DND-41 (cell line): Measurements from ENCODE around the gene HADH.
"Not testable (repeated sequence)": the region's sequence is repeated elsewhere in the genome, so short reads cannot be mapped to it uniquely, and the experiment has no call there.

Experiments
- ATAC-seq: fragments of 200-7000 bp; cut with Tn5 transposase; 3 replicates; pipeline ENCODE4 v1.9.1; 2021; ENCODE audit warnings: low read depth; ENCODE audit not compliant: insufficient read depth
- DNase-seq: peaks from one replicate; pipeline ENCODE4 v3.0.0-alpha.2; 2020
- H2AFZ ChIP-seq: 2 replicates; pipeline ENCODE4 v1.6.0; 2012; ENCODE audit warnings: low read depth, low read length
- H3K27ac ChIP-seq: 2 replicates; pipeline ENCODE4 v1.5.1; 2012; ENCODE audit warnings: low read length, inconsistent platforms
- H3K27me3 ChIP-seq: fragments of 200-600 bp; sonication (generic); 2 replicates; pipeline ENCODE4 v1.6.0; 2012; ENCODE audit warnings: low read length, mild to moderate bottlenecking, inconsistent platforms; ENCODE audit not compliant: insufficient read depth, poor library complexity
- H3K36me3 ChIP-seq: 2 replicates; pipeline ENCODE4 v1.5.1; 2012; ENCODE audit warnings: low read length, inconsistent platforms; ENCODE audit not compliant: insufficient read depth
- H3K4me1 ChIP-seq: 2 replicates; pipeline ENCODE4 v1.5.1; 2012; ENCODE audit warnings: mild to moderate bottlenecking, low read length; ENCODE audit not compliant: insufficient read depth
- H3K4me2 ChIP-seq: 2 replicates; pipeline ENCODE4 v1.6.0; 2012; ENCODE audit warnings: mild to moderate bottlenecking, moderate library complexity, low read length, inconsistent platforms; ENCODE audit not compliant: insufficient read depth
- H3K4me3 ChIP-seq, 2 experiments: fragments of 200-600 bp in 1 of 2; shearing (Covaris generic) in 1 of 2; 2 replicates each; pipeline ENCODE4 v1.5.1; 2012 to 2016; ENCODE audit warnings: inconsistent platforms in 2 of 2, low read length in 2 of 2, mild to moderate bottlenecking in 2 of 2, low read depth in 1 of 2, moderate library complexity in 1 of 2
- H3K79me2 ChIP-seq: 2 replicates; pipeline ENCODE4 v1.6.0; 2012; ENCODE audit warnings: low read length, inconsistent platforms; ENCODE audit not compliant: insufficient read depth
- H3K9ac ChIP-seq: 2 replicates; pipeline ENCODE4 v1.6.0; 2012; ENCODE audit warnings: low read depth, mild to moderate bottlenecking, inconsistent platforms, low read length, moderate library complexity
- H3K9me3 ChIP-seq: 2 replicates; pipeline ENCODE4 v1.5.1; 2012; ENCODE audit warnings: low read length, moderate library complexity, mild to moderate bottlenecking, inconsistent platforms; ENCODE audit not compliant: insufficient read depth, severe bottlenecking
- H4K20me1 ChIP-seq: 2 replicates; pipeline ENCODE4 v1.6.0; 2012; ENCODE audit warnings: low read length; ENCODE audit not compliant: insufficient read depth
- CTCF ChIP-seq: IDR thresholded peaks from 2 replicates; pipeline ENCODE4 v1.5.1; 2012; ENCODE audit warnings: borderline replicate concordance, low read length, moderate library complexity, mild to moderate bottlenecking; ENCODE audit not compliant: poor library complexity, severe bottlenecking; ENCODE audit errors: extremely low read depth
- EZH2 ChIP-seq: IDR thresholded peaks from 3 replicates; pipeline ENCODE4 v1.6.1; 2012; ENCODE audit warnings: borderline replicate concordance, low read depth, mild to moderate bottlenecking, moderate library complexity, low read length, inconsistent platforms; ENCODE audit not compliant: severe bottlenecking

The HADH gene

GRCh38 chr4:108049406-108049805 is 59.7 kb downstream of the HADH start:
- Histone ChIP-seq H3K9me3 (no peaks in the 10 kb centered on the region), H3K79me2 (peaks cover 16% of the 10 kb centered on the region; the same call in 1 of the 2 replicates), H3K4me1 (no peaks in the 10 kb centered on the region), H3K27ac (no peak overlapping the region), H2AFZ (no peak overlapping the region), H3K4me2 (no peak overlapping the region), H3K4me3 (no peak overlapping the region), H3K27me3 (no peaks in the 10 kb centered on the region), H3K36me3 (peaks cover 81% of the 10 kb centered on the region), H3K9ac (no peak overlapping the region), H4K20me1 (peaks cover 50% of the 10 kb centered on the region)
- no peak for TF ChIP-seq CTCF
- TF ChIP-seq EZH2, result no peak
- peak; percentile 22; the same call in 1 of the 3 replicates for ATAC-seq
- no peak for DNase-seq

GRCh38 chr4:108050166-108051111 is 60.8 kb downstream of the HADH start:
- not testable (repeated sequence) for H3K4me3 ChIP-seq, DNase-seq

GRCh38 chr4:108051343-108051742 is 61.7 kb downstream of the HADH start:
- ATAC-seq (no peak), DNase-seq (no peak)
- Histone ChIP-seq H2AFZ (no peak overlapping the region), H3K9me3 (no peaks in the 10 kb centered on the region), H3K36me3 (peaks cover 100% of the 10 kb centered on the region), H3K27ac (no peak overlapping the region), H3K79me2 (peaks cover 30% of the 10 kb centered on the region), H3K4me3 (no peak overlapping the region), H4K20me1 (peaks cover 57% of the 10 kb centered on the region), H3K9ac (no peak overlapping the region), H3K4me2 (no peak overlapping the region), H3K4me1 (no peaks in the 10 kb centered on the region), H3K27me3 (no peaks in the 10 kb centered on the region)
- TF ChIP-seq CTCF (no peak), EZH2 (no peak)

More at GRCh38 chr4:108050166-108051111, 60.8 kb downstream of the HADH start:
- H3K27ac ChIP-seq, H3K9me3 ChIP-seq, H2AFZ ChIP-seq, H3K27me3 ChIP-seq, H3K9ac ChIP-seq, H3K4me2 ChIP-seq, H3K4me1 ChIP-seq: not testable (repeated sequence)
- peaks cover 92% of the 10 kb centered on the region for H3K36me3 ChIP-seq
- ATAC-seq, result 0 out of 3 replicates have a peak, but pooled peaks have one; percentile 4
- peaks cover 22% of the 10 kb centered on the region for H3K79me2 ChIP-seq
- H4K20me1 ChIP-seq, result peaks cover 52% of the 10 kb centered on the region

GRCh38 chr4:108052558-108053120 is 63.0 kb downstream of the HADH start:
- Histone ChIP-seq H3K9ac (no peak overlapping the region), H3K4me1 (no peaks in the 10 kb centered on the region), H4K20me1 (peaks cover 55% of the 10 kb centered on the region), H3K4me3 (no peak overlapping the region), H2AFZ (no peak overlapping the region), H3K79me2 (peaks cover 41% of the 10 kb centered on the region), H3K27ac (no peak overlapping the region), H3K36me3 (peaks cover 100% of the 10 kb centered on the region), H3K4me2 (no peak overlapping the region), H3K9me3 (no peaks in the 10 kb centered on the region), H3K27me3 (no peaks in the 10 kb centered on the region)
- ATAC-seq (no peak), DNase-seq (no peak)
- TF ChIP-seq CTCF, result no peak
- TF ChIP-seq EZH2, result no peak
